ENCODE data around the gene TAC4. TPM values are rescaled to one million over a fixed set of nuclear protein-coding genes. Genes with fewer than 3 reads are reported as not detected.
A peak's percentile ranks its signal among the peaks of the same experiment; 100 is the strongest.

TAC4 gene
- total and polyA plus RNA-seq, 2 experiments from 2014 or later = not detected

DNA sequence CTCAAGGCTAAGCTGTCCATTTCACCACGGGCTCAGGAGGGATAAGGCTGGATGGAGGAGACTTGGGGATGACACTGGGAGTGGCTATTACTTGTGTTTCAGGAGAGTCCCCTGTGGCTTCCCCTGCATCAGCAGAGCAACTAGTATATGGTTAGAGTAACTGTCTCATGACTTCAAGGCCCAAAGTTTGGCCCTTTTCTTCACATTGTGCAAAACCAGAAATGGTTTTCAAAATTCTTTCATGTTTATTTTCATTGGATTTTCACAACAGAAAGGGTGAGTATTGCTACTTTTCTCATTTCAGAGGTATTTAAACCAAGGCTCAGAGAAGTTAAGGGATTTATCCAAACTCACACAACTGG, 18.1 kb upstream of the TAC4 start:
- Histone ChIP-seq H3K27me3 (ENCODE audit: insufficient read depth) (0 out of 2 replicates have a peak, but pooled peaks cover 3% of the 10 kb centered on the region), H3K79me2 (replicated peaks; ENCODE audit: insufficient read depth) (no peaks in the 10 kb centered on the region), H3K9me2 (ENCODE audit: insufficient read depth) (no peaks in the 10 kb centered on the region), H3K4me2 (peak overlapping the region; percentile 78), H2AFZ (peak overlapping the region; percentile 67; the same call in 1 of the 2 replicates), H3K4me1 (ENCODE audit: insufficient read depth) (peaks cover 25% of the 10 kb centered on the region), H3F3A (replicated peaks; ENCODE audit: low read depth) (no peaks in the 10 kb centered on the region), H4K20me1 (replicated peaks; ENCODE audit: insufficient read depth) (no peaks in the 10 kb centered on the region), H3K36me3 (ENCODE audit: insufficient read depth) (no peaks in the 10 kb centered on the region), H3K27ac (ENCODE audit: low read depth) (peak overlapping the region; percentile 9; the same call in 1 of the 2 replicates), H3K4me3 (peak overlapping the region; percentile 42)
- H3K27me3 Mint-ChIP-seq (ENCODE audit: insufficient read depth, low read depth, poor library complexity) = peaks cover 21% of the 10 kb centered on the region
- H3K9me3 Mint-ChIP-seq = no peaks in the 10 kb centered on the region
- TF ChIP-seq, protein P1, sequence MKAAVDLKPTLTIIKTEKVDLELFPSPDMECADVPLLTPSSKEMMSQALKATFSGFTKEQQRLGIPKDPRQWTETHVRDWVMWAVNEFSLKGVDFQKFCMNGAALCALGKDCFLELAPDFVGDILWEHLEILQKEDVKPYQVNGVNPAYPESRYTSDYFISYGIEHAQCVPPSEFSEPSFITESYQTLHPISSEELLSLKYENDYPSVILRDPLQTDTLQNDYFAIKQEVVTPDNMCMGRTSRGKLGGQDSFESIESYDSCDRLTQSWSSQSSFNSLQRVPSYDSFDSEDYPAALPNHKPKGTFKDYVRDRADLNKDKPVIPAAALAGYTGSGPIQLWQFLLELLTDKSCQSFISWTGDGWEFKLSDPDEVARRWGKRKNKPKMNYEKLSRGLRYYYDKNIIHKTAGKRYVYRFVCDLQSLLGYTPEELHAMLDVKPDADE (IDR thresholded peaks at IDR 0.05) = no peak
- TF ChIP-seq JUNB (IDR thresholded peaks at IDR 0.05; ENCODE audit: unreplicated experiment) = no peak
- TF ChIP-seq EZH2 (IDR thresholded peaks at IDR 0.05; ENCODE audit: low read depth, unreplicated experiment) = no peak
- no peak for ATAC-seq
- peak overlapping the region; percentile 88 for H3K27ac Mint-ChIP-seq
- H3K36me3 Mint-ChIP-seq (ENCODE audit: low read depth) = peaks cover 3% of the 10 kb centered on the region; the same call in 1 of the 3 replicates
- DNase-seq (ENCODE audit: low spot score) = no peak
- H3K4me1 Mint-ChIP-seq = peaks cover 44% of the 10 kb centered on the region
- peak overlapping the region; percentile 55 for H3K4me3 Mint-ChIP-seq

DNA sequence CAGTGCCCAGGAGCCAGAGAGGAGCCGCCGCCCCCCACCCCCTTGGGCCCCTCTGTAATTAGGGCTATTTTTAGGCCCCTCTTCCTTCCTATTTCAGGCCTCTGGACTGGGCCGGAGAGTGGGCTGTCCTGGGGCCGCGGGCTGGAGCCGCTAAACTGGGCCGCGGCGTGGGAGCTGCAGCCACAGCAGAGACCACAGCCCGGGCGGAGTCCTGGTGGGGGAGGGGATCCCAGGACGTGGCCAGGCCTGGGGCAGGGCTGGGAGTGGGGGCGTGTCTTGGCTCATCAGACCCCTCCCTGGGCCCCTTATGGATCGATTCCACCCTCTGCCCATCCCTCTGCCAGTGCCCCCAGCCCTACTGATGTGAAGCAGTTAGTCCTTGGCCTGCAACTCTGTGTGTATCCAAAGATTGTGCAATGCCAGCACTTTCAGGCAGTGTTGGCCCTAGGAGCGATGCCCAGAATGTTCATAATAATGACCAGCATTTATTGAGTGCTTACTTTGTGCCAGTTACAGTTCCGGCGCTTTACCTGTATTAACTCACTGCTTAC, 15.0 kb upstream of the TAC4 start:
- Histone ChIP-seq H3K27ac (ENCODE audit: low read depth) (no peak overlapping the region), H3K27me3 (ENCODE audit: insufficient read depth) (0 out of 2 replicates have a peak, but pooled peaks cover 3% of the 10 kb centered on the region), H3K4me1 (ENCODE audit: insufficient read depth) (peaks cover 25% of the 10 kb centered on the region), H3K4me2 (peak overlapping the region; percentile 43; the same call in 1 of the 2 replicates), H2AFZ (no peak overlapping the region), H3K9me2 (ENCODE audit: insufficient read depth) (no peaks in the 10 kb centered on the region), H3K79me2 (replicated peaks; ENCODE audit: insufficient read depth) (no peaks in the 10 kb centered on the region), H4K20me1 (replicated peaks; ENCODE audit: insufficient read depth) (no peaks in the 10 kb centered on the region), H3K4me3 (no peak overlapping the region), H3F3A (replicated peaks; ENCODE audit: low read depth) (no peaks in the 10 kb centered on the region), H3K36me3 (ENCODE audit: insufficient read depth) (no peaks in the 10 kb centered on the region)
- no peak overlapping the region for H3K4me3 Mint-ChIP-seq
- ATAC-seq (no peak), DNase-seq (ENCODE audit: low spot score) (peak; percentile 40)
- H3K9me3 Mint-ChIP-seq = no peaks in the 10 kb centered on the region
- H3K27me3 Mint-ChIP-seq (ENCODE audit: insufficient read depth, low read depth, poor library complexity) = peaks cover 21% of the 10 kb centered on the region
- H3K4me1 Mint-ChIP-seq = peaks cover 41% of the 10 kb centered on the region
- no peaks in the 10 kb centered on the region for H3K36me3 Mint-ChIP-seq (ENCODE audit: low read depth)
- H3K27ac Mint-ChIP-seq = no peak overlapping the region
- no peak for TF ChIP-seq CREB1 (CRISPR knock-in tag; IDR thresholded peaks at IDR 0.05; ENCODE audit: low read depth)
- TF ChIP-seq NANOG (IDR thresholded peaks at IDR 0.05; ENCODE audit: borderline replicate concordance) = no peak
- TF ChIP-seq STAT1 (IDR thresholded peaks at IDR 0.05; ENCODE audit: unreplicated experiment) = no peak
- no peak for TF ChIP-seq ZNF331 (CRISPR knock-in tag; IDR thresholded peaks at IDR 0.05; ENCODE audit: low read depth)
- TF ChIP-seq POLR2AphosphoS5 (IDR thresholded peaks at IDR 0.05; ENCODE audit: low read depth) = no peak
- no peak for TF ChIP-seq EZH2phosphoT487 (IDR thresholded peaks at IDR 0.05; ENCODE audit: unreplicated experiment)
- TF ChIP-seq, protein P2, sequence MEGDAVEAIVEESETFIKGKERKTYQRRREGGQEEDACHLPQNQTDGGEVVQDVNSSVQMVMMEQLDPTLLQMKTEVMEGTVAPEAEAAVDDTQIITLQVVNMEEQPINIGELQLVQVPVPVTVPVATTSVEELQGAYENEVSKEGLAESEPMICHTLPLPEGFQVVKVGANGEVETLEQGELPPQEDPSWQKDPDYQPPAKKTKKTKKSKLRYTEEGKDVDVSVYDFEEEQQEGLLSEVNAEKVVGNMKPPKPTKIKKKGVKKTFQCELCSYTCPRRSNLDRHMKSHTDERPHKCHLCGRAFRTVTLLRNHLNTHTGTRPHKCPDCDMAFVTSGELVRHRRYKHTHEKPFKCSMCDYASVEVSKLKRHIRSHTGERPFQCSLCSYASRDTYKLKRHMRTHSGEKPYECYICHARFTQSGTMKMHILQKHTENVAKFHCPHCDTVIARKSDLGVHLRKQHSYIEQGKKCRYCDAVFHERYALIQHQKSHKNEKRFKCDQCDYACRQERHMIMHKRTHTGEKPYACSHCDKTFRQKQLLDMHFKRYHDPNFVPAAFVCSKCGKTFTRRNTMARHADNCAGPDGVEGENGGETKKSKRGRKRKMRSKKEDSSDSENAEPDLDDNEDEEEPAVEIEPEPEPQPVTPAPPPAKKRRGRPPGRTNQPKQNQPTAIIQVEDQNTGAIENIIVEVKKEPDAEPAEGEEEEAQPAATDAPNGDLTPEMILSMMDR (conservative IDR thresholded peaks at IDR 0.05; ENCODE audit: low read depth in 2 of 2) = no peak
- TF ChIP-seq JUNB (IDR thresholded peaks at IDR 0.05; ENCODE audit: unreplicated experiment) = no peak
- TF ChIP-seq, protein P1 (IDR thresholded peaks at IDR 0.05) = no peak
- TF ChIP-seq, protein P3, sequence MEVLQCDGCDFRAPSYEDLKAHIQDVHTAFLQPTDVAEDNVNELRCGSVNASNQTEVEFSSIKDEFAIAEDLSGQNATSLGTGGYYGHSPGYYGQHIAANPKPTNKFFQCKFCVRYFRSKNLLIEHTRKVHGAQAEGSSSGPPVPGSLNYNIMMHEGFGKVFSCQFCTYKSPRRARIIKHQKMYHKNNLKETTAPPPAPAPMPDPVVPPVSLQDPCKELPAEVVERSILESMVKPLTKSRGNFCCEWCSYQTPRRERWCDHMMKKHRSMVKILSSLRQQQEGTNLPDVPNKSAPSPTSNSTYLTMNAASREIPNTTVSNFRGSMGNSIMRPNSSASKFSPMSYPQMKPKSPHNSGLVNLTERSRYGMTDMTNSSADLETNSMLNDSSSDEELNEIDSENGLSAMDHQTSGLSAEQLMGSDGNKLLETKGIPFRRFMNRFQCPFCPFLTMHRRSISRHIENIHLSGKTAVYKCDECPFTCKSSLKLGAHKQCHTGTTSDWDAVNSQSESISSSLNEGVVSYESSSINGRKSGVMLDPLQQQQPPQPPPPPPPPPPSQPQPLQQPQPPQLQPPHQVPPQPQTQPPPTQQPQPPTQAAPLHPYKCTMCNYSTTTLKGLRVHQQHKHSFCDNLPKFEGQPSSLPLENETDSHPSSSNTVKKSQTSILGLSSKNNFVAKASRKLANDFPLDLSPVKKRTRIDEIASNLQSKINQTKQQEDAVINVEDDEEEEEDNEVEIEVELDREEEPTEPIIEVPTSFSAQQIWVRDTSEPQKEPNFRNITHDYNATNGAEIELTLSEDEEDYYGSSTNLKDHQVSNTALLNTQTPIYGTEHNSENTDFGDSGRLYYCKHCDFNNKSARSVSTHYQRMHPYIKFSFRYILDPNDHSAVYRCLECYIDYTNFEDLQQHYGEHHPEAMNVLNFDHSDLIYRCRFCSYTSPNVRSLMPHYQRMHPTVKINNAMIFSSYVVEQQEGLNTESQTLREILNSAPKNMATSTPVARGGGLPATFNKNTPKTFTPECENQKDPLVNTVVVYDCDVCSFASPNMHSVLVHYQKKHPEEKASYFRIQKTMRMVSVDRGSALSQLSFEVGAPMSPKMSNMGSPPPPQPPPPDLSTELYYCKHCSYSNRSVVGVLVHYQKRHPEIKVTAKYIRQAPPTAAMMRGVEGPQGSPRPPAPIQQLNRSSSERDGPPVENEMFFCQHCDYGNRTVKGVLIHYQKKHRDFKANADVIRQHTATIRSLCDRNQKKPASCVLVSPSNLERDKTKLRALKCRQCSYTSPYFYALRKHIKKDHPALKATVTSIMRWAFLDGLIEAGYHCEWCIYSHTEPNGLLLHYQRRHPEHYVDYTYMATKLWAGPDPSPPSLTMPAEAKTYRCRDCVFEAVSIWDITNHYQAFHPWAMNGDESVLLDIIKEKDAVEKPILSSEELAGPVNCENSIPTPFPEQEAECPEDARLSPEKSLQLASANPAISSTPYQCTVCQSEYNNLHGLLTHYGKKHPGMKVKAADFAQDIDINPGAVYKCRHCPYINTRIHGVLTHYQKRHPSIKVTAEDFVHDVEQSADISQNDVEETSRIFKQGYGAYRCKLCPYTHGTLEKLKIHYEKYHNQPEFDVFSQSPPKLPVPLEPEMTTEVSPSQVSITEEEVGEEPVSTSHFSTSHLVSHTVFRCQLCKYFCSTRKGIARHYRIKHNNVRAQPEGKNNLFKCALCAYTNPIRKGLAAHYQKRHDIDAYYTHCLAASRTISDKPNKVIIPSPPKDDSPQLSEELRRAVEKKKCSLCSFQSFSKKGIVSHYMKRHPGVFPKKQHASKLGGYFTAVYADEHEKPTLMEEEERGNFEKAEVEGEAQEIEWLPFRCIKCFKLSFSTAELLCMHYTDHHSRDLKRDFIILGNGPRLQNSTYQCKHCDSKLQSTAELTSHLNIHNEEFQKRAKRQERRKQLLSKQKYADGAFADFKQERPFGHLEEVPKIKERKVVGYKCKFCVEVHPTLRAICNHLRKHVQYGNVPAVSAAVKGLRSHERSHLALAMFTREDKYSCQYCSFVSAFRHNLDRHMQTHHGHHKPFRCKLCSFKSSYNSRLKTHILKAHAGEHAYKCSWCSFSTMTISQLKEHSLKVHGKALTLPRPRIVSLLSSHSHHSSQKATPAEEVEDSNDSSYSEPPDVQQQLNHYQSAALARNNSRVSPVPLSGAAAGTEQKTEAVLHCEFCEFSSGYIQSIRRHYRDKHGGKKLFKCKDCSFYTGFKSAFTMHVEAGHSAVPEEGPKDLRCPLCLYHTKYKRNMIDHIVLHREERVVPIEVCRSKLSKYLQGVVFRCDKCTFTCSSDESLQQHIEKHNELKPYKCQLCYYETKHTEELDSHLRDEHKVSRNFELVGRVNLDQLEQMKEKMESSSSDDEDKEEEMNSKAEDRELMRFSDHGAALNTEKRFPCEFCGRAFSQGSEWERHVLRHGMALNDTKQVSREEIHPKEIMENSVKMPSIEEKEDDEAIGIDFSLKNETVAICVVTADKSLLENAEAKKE (CRISPR knock-in tag; IDR thresholded peaks at IDR 0.05) = no peak
- no peak for TF ChIP-seq EZH2 (IDR thresholded peaks at IDR 0.05; ENCODE audit: low read depth, unreplicated experiment)
